AG04450 (cell line): ENCODE measurements around the gene KCNJ9. TPM values are rescaled to one million over a fixed set of nuclear protein-coding genes. Genes with fewer than 3 reads are reported as not detected.

ENCODE experiments used
- CTCF ChIA-PET: fragments of 300-600, 350-600 bp; formaldehyde crosslinking; extraction: SDS; loops from one replicate; lab custom pipeline; 2022; ENCODE audit warnings: antibody characterized with exemption, inconsistent platforms; lab: Charles Lee
- POLR2A ChIA-PET: fragments of 350-600 bp; formaldehyde crosslinking; extraction: SDS; loops from one replicate; lab custom pipeline; 2021; ENCODE audit warnings: antibody characterized with exemption, inconsistent platforms; lab: Yijun Ruan, JAX
- DNase-seq: peaks from one replicate; pipeline ENCODE4 v3.0.0-alpha.2; 2011; ENCODE audit warnings: low read depth, low spot score
- H3K27ac ChIP-seq: one replicate; pipeline ENCODE4 v1.5.1; 2012; ENCODE audit warnings: low read depth, low read length, control low read depth
- H3K27me3 ChIP-seq: one replicate; pipeline ENCODE4 v1.6.0; 2012; ENCODE audit warnings: low read length; ENCODE audit not compliant: control insufficient read depth, insufficient read depth
- H3K4me3 ChIP-seq: 2 replicates; pipeline ENCODE4 v1.5.1; 2011; ENCODE audit warnings: mild to moderate bottlenecking, low read depth, low read length, control low read depth
- H3K9me3 ChIP-seq: 2 replicates; pipeline ENCODE4 v1.5.1; 2012; ENCODE audit warnings: low read length; ENCODE audit not compliant: control insufficient read depth, insufficient read depth
- CTCF ChIP-seq: IDR thresholded peaks from 2 replicates; pipeline ENCODE4 v1.5.1; 2011; ENCODE audit warnings: low read depth, low read length, control low read depth, inconsistent platforms
- polyA plus RNA-seq: library from polyadenylated mRNA; depleted of rRNA; stranded (reverse); fragments of >200 nt; gene quantifications from 2 replicates; pipeline ENCODE4 v1.2.3, GENCODE V29; 2011

KCNJ9 gene
- polyA plus RNA-seq, 1 experiment = not detected

GRCh38 chr1:160093624-160094290, 12.4 kb downstream of the KCNJ9 start:
- POLR2A ChIA-PET = no interaction called here
- Histone ChIP-seq H3K9me3 (no peaks in the 10 kb centered on the region), H3K27me3 (no peaks in the 10 kb centered on the region), H3K27ac (no peak overlapping the region), H3K4me3 (no peak overlapping the region)
- DNase-seq = no peak
- no peak for TF ChIP-seq CTCF
- CTCF ChIA-PET = interaction anchor here (1.3 kb wide), 1 partner anchor 8 kb away, joined by 12 read pairs; no protein-coding TSS in a partner anchor

- CTCF ChIA-PET = interaction anchor here (1.3 kb wide), 1 partner anchor 9 kb away, joined by 12 read pairs; no protein-coding TSS in a partner anchor
- POLR2A ChIA-PET = no interaction called here
- no peak for TF ChIP-seq CTCF
- Histone ChIP-seq H3K4me3 (no peak overlapping the region), H3K27me3 (no peaks in the 10 kb centered on the region), H3K9me3 (no peaks in the 10 kb centered on the region), H3K27ac (no peak overlapping the region)
- DNase-seq = no peak
These were observed 12.9 kb downstream of the KCNJ9 start for GRCh38 chr1:160094291-160094625.

GRCh38 chr1:160094806-160095205, 13.5 kb downstream of the KCNJ9 start:
- POLR2A ChIA-PET = no interaction called here

GRCh38 chr1:160095382-160096105, 14.2 kb downstream of the KCNJ9 start:
- Histone ChIP-seq H3K27ac (no peak overlapping the region), H3K4me3 (no peak overlapping the region), H3K27me3 (no peaks in the 10 kb centered on the region), H3K9me3 (no peaks in the 10 kb centered on the region)
- TF ChIP-seq CTCF = no peak
- ChIA-PET POLR2A (no interaction called here), CTCF (interaction anchor here (1.0 to 5.0 kb wide), 7 partner anchors 9 to 281 kb away, joined by 3 to 49 read pairs (median 8); no protein-coding TSS in a partner anchor)
- DNase-seq = no peak

More at GRCh38 chr1:160094806-160095205, 13.5 kb downstream of the KCNJ9 start:
- Histone ChIP-seq H3K27ac (no peak overlapping the region), H3K4me3 (no peak overlapping the region), H3K27me3 (no peaks in the 10 kb centered on the region), H3K9me3 (no peaks in the 10 kb centered on the region)
- CTCF ChIA-PET = interaction anchor here (1.1 to 5.0 kb wide), 4 partner anchors 8 to 157 kb away, joined by 3 to 49 read pairs (median 14); no protein-coding TSS in a partner anchor
- no peak for TF ChIP-seq CTCF
- no peak for DNase-seq
